Panc1 (cell line): Measurements from ENCODE around the gene QKI. TPM values are rescaled to one million over a fixed set of nuclear protein-coding genes. Genes with fewer than 3 reads are reported as not detected.

ENCODE experiments used
- ATAC-seq: fragments of 200-7000 bp; cut with Tn5 transposase; 2 replicates; pipeline ENCODE4 v1.9.1; 2020; ENCODE audit warnings: mild to moderate bottlenecking, moderate library complexity
- BruUV-seq: library from RNA; stranded (reverse); fragments of 400-500 nt; replicated peaks from 2 replicates; lab custom pipeline; 2021; lab: Mats Ljungman, UMichigan
- CTCF ChIA-PET: fragments of 300-600 bp; sonication (Branson Sonifier 250); formaldehyde crosslinking; loops from one replicate; lab custom pipeline; 2022; ENCODE audit warnings: antibody characterized with exemption; lab: Charles Lee
- POLR2A ChIA-PET: fragments of 300-600 bp; sonication (Branson Sonifier 250); formaldehyde crosslinking; loops from one replicate; lab custom pipeline; 2022; ENCODE audit warnings: antibody characterized with exemption; lab: Charles Lee
- DNase-seq: peaks from one replicate; pipeline ENCODE4 v3.0.0-alpha.2; 2010; ENCODE audit warnings: low read depth, low spot score
- H3K27ac ChIP-seq: 2 replicates; pipeline ENCODE4 v1.5.1; 2011; ENCODE audit warnings: mild to moderate bottlenecking, low read length, inconsistent platforms
- H3K27me3 ChIP-seq: fragments of 200-500 bp; sonication (Bioruptor generic); 2 replicates; pipeline ENCODE4 v1.6.0; 2014; ENCODE audit warnings: low read length, inconsistent platforms; ENCODE audit not compliant: control insufficient read depth, insufficient read depth
- H3K36me3 ChIP-seq: fragments of 200-500 bp; sonication (Bioruptor generic); 2 replicates; pipeline ENCODE4 v1.5.1; 2014; ENCODE audit warnings: inconsistent platforms, mild to moderate bottlenecking, low read length, moderate library complexity; ENCODE audit not compliant: control insufficient read depth, insufficient read depth
- H3K4me1 ChIP-seq: 2 replicates; pipeline ENCODE4 v1.5.1; 2011; ENCODE audit warnings: inconsistent platforms, mild to moderate bottlenecking, low read length, moderate library complexity; ENCODE audit not compliant: control insufficient read depth, insufficient read depth
- H3K4me3 ChIP-seq, 2 experiments: 2 replicates each; pipeline ENCODE4 v1.5.1; 2011 to 2012; ENCODE audit warnings: low read depth in 2 of 2, low read length in 2 of 2, mild to moderate bottlenecking in 2 of 2, inconsistent platforms in 1 of 2, moderate library complexity in 1 of 2
- H3K9me3 ChIP-seq: fragments of 200-500 bp; sonication (Bioruptor generic); 2 replicates; pipeline ENCODE4 v1.5.1; 2014; ENCODE audit warnings: low read depth, mild to moderate bottlenecking, inconsistent platforms, low read length, moderate library complexity; ENCODE audit not compliant: control insufficient read depth, insufficient read depth
- CTCF ChIP-seq: fragments of 450-650 bp; IDR thresholded peaks from 2 replicates; pipeline ENCODE4 v1.5.1; 2017; ENCODE audit warnings: mild to moderate bottlenecking
- POLR2AphosphoS5 ChIP-seq: IDR thresholded peaks from 2 replicates; pipeline ENCODE4 v1.6.1; 2012; ENCODE audit warnings: mild to moderate bottlenecking, low read depth, low read length, moderate library complexity
- REST ChIP-seq, 2 experiments: IDR thresholded peaks; 2 replicates each; pipeline ENCODE4 v1.6.1; 2011 to 2012; ENCODE audit warnings: low read depth in 2 of 2, control low read depth in 1 of 2, low read length in 1 of 2, mild to moderate bottlenecking in 1 of 2, moderate library complexity in 1 of 2; ENCODE audit not compliant: insufficient read depth in 1 of 2
- SIN3A ChIP-seq: IDR thresholded peaks from 2 replicates; pipeline ENCODE4 v1.6.1; 2012; ENCODE audit warnings: low read depth, mild to moderate bottlenecking, low read length, moderate library complexity, borderline replicate concordance; ENCODE audit not compliant: insufficient read depth
- TCF7L2 ChIP-seq: IDR thresholded peaks from 2 replicates; pipeline ENCODE4 v1.6.1; 2011; ENCODE audit warnings: mild to moderate bottlenecking, low read depth, low read length, inconsistent platforms
- in situ Hi-C: cut with HindIII; loops from 2 replicates; pipeline ENCODE4 v1.10.0; 2016; ENCODE audit warnings: low sequenced_read_pairs, low pct_unique_long_range_greater_than_20kb
- intact Hi-C: fragments of 100-400 bp; cut with micrococcal nuclease; formaldehyde crosslinking; loops from one replicate; pipeline ENCODE4 v1.10.0; 2022; ENCODE audit not compliant: unreplicated experiment
- total RNA-seq: library from RNA; stranded (reverse); gene quantifications from one replicate; pipeline ENCODE4 v1.2.1, GENCODE V29; 2021; ENCODE audit not compliant: unreplicated experiment

Gene QKI
- total RNA-seq, 1 experiment from 2014 or later, result 176 TPM

GRCh38 chr6:163414946-163415619, 565 bp downstream of the QKI start:
- no TSS peak for BruUV-seq
- intact Hi-C loops (loop anchor here (5.0 to 10.0 kb wide), 3 partner anchors 233 to 1512 kb away; no protein-coding TSS in a partner anchor), in situ Hi-C loops (no loop called here)

More at GRCh38 chr6:163414946-163415619, 565 bp downstream of the QKI start:
- Histone ChIP-seq H3K27ac (peak overlapping the region; percentile 59; the same call in 1 of the 2 replicates), H3K9me3 (no peaks in the 10 kb centered on the region), H3K4me3 (peak overlapping the region; percentile 78 to 95), H3K27me3 (no peaks in the 10 kb centered on the region), H3K4me1 (peaks cover 42% of the 10 kb centered on the region), H3K36me3 (no peaks in the 10 kb centered on the region; the same call in 1 of the 2 replicates)
- ChIA-PET POLR2A (interaction anchor here (0.6 kb wide), 1 partner anchor 22 kb away, joined by 3 read pairs; no protein-coding TSS in a partner anchor), CTCF (no interaction called here)
- peak; percentile 29; the same call in 1 of the 2 replicates for ATAC-seq
- TF ChIP-seq POLR2AphosphoS5 (no peak), REST (IDR thresholded peaks at IDR 0.05; ENCODE audit: insufficient read depth in 1 of 2, low read depth in 2 of 2, low read length in 1 of 2) (no peak), SIN3A (no peak; the same call in 1 of the 2 replicates), CTCF (no peak), TCF7L2 (no peak)
- no peak for DNase-seq
